GM20000 (cell line): Measurements from ENCODE around the gene STEAP3.

Experiments
- DNase-seq: peaks from one replicate; pipeline ENCODE4 v3.0.0; 2012; ENCODE audit warnings: low spot score
- CTCF ChIP-seq: IDR thresholded peaks from 2 replicates; pipeline ENCODE4 v1.5.1; 2012; ENCODE audit warnings: mild to moderate bottlenecking, control low read depth; ENCODE audit errors: extremely low read depth, missing control alignments

The STEAP3 gene

GRCh38 chr2:119208791-119209203 is 14.8 kb upstream of the STEAP3 start:
- no peak for DNase-seq
- no peak for TF ChIP-seq CTCF

DNA sequence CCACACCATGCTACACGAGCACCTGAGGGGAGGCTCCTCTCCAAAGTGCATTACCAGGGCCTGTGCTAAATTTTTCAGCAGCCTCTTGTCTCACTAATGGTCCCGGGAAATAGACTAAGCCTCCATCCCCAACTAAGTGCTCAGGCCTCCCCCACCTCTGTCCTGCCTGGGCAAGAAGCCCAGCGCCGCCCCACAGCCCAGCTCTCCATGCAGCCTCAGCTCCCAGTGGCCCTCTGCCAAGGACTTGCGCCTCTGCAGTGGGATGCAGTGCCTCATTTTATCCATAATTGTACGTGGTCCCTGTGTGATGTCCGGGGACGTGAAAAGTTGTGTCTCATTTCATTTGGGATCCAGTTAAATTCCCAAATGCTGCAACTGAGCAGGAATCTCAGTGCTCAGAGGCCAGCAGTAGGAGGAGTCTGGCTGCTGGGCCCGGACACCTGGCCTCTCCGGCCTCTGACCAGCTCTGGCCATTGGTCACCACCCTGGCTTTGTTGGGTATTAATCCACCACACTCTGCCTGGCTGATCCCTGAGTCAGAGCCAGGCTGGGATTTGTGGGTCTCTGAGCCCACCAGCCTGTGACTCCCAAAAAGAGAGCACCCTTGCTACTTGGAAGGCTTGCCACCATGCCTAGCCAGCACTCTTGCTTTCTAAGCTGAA is 11.4 kb upstream of the STEAP3 start:
- no peak for TF ChIP-seq CTCF
- no peak for DNase-seq

DNA sequence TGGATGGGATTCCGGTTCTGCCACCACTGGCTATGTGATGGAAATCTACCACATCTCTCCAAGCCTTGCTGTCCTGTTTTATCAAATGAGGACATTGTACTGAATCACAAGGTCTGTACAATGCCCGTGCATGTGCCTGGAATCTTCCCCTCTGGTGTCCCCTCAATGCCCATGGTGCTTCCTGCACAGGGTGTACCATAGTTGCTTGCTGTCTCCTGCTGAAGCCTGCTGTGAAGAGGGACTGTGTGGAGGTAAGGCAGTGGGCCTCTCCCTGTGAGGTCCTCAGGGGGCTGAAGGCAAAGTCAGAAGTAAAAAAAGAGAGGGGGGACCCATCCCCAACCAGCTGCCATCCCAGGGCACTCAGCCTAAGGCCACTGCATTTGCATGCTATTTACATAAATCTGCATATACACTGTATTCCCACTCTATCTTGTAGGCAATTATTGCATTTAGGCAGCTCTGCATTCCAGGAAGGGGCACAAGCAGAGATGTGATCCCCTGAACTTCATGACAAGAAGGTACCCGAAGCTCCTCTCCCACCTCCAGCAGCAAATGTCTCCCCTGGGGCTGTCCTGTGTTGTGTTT is 9.1 kb upstream of the STEAP3 start:
- DNase-seq: no peak
- TF ChIP-seq CTCF: no peak

GRCh38 chr2:119216994-119217393 is 6.6 kb upstream of the STEAP3 start:
- DNase-seq: no peak
- no peak for TF ChIP-seq CTCF

DNA sequence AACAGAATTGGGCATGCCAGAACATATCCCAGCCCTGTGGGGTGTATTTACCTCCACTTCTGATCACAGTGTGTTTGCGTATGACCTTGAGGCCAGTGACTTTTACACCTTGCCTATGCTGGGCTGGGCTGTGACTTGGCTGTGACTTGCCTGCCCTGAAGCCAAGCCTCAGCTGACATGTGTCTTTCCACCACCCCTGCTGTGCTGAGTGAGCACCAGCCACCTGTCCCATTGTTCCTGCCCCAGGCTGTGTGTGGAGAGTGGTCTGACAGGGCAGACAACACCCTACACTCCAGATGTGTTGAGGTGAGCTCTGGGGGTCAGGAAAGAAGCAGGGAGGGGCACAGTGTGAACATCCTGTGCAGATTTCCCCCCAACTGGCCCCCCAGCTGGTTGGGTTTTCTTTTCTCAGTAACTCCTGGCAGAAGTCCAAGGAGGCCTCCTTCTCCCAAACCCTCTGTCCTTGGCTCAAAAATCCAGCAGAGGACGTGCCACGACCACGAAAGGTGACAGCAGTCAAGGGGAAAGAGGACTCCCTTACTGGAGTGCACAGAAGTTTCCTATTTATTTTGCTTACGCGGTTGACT is 5.1 kb upstream of the STEAP3 start:
- no peak for DNase-seq
- TF ChIP-seq CTCF: no peak

GRCh38 chr2:119219873-119220272 is 3.8 kb upstream of the STEAP3 start:
- DNase-seq: no peak
- TF ChIP-seq CTCF: no peak

- TF ChIP-seq CTCF: no peak
- DNase-seq: no peak
Measured at GRCh38 chr2:119220720-119221301, 2.8 kb upstream of the STEAP3 start.
